SK-N-SH (cell line): Measurements from ENCODE around the gene WDR86. TPM values are rescaled to one million over a fixed set of nuclear protein-coding genes. Genes with fewer than 3 reads are reported as not detected.

ENCODE experiments used
- CTCF ChIA-PET: fragments of 300-600, 350-600 bp; formaldehyde crosslinking; extraction: SDS; loops from one replicate; lab custom pipeline; 2021; lab: Yijun Ruan, JAX
- POLR2A ChIA-PET: fragments of 350-600 bp; sonication (Branson Sonifier 250); formaldehyde crosslinking; extraction: SDS; loops from one replicate; lab custom pipeline; 2020; ENCODE audit warnings: antibody characterized with exemption, inconsistent platforms; lab: Yijun Ruan, JAX
- DNase-seq: peaks from one replicate; pipeline ENCODE4 v3.0.0; 2012
- H2AFZ ChIP-seq: fragments of 200-600 bp; sonication (generic); 2 replicates; pipeline ENCODE4 v1.8.1; 2016; ENCODE audit warnings: antibody characterized with exemption, mild to moderate bottlenecking, low read depth
- H3F3A ChIP-seq: fragments of 200-600 bp; sonication (generic); replicated peaks from 2 replicates; pipeline ENCODE3; 2016; ENCODE audit warnings: antibody characterized with exemption, mild to moderate bottlenecking; ENCODE audit not compliant: insufficient read depth
- H3K27ac ChIP-seq, 2 experiments: fragments of 200-500 bp in 1 of 2; fragments of 200-600 bp in 1 of 2; sonication (Bioruptor generic) in 1 of 2; sonication (generic), shearing (Covaris generic) in 1 of 2; 2 replicates each; pipeline versions ENCODE4 v1.5.1 to v1.6.1; 2014 to 2016; ENCODE audit warnings: low read depth in 2 of 2, inconsistent platforms in 1 of 2, low read length in 1 of 2, mild to moderate bottlenecking in 1 of 2, mixed read lengths in 1 of 2
- H3K27me3 ChIP-seq: fragments of 200-600 bp; sonication (generic), shearing (Covaris generic); 2 replicates; pipeline ENCODE4 v1.6.1; 2016; ENCODE audit warnings: mixed run types; ENCODE audit not compliant: insufficient read depth
- H3K36me3 ChIP-seq, 2 experiments: fragments of 200-500 bp in 1 of 2; fragments of 200-600 bp in 1 of 2; sonication (Bioruptor generic) in 1 of 2; sonication (generic) in 1 of 2; replicated peaks in 1 of 2; 2 replicates each; pipeline versions ENCODE3 to v1.5.1; 2014 to 2016; ENCODE audit warnings: low read length in 1 of 2, mild to moderate bottlenecking in 1 of 2; ENCODE audit not compliant: insufficient read depth in 2 of 2, control insufficient read depth in 1 of 2
- H3K4me1 ChIP-seq, 2 experiments: fragments of 200-500 bp in 1 of 2; fragments of 200-600 bp in 1 of 2; sonication (Bioruptor generic) in 1 of 2; sonication (generic), shearing (Covaris generic) in 1 of 2; 2 replicates each; pipeline versions ENCODE4 v1.5.1 to v1.6.1; 2014 to 2016; ENCODE audit warnings: low read depth in 1 of 2, low read length in 1 of 2, mixed run types in 1 of 2; ENCODE audit not compliant: insufficient read depth in 2 of 2, control insufficient read depth in 1 of 2
- H3K4me2 ChIP-seq: fragments of 200-600 bp; sonication (generic), shearing (Covaris generic); 2 replicates; pipeline ENCODE4 v1.6.1; 2017; ENCODE audit warnings: mixed run types
- H3K4me3 ChIP-seq, 2 experiments: fragments of 200-500 bp in 1 of 2; fragments of 200-600 bp in 1 of 2; sonication (Bioruptor generic) in 1 of 2; sonication (generic), shearing (Covaris generic) in 1 of 2; 2 replicates each; pipeline versions ENCODE4 v1.5.1 to v1.8.1; 2014 to 2016; ENCODE audit warnings: low read depth in 2 of 2, inconsistent platforms in 1 of 2, low read length in 1 of 2, mild to moderate bottlenecking in 1 of 2, mixed read lengths in 1 of 2, moderate library complexity in 1 of 2
- H3K79me2 ChIP-seq: fragments of 200-600 bp; sonication (generic); 2 replicates; pipeline ENCODE4 v1.8.1; 2017; ENCODE audit warnings: mild to moderate bottlenecking; ENCODE audit not compliant: insufficient read depth
- H3K9ac ChIP-seq: fragments of 200-600 bp; sonication (generic); 2 replicates; pipeline ENCODE4 v1.6.1; 2017; ENCODE audit warnings: mixed run types
- H3K9me2 ChIP-seq: fragments of 200-600 bp; sonication (generic); 2 replicates; pipeline ENCODE4 v1.6.1; 2017; ENCODE audit warnings: mixed run types
- H3K9me3 ChIP-seq: fragments of 200-600 bp; sonication (generic); 2 replicates; pipeline ENCODE4 v1.6.1; 2017; ENCODE audit warnings: mixed run types, mild to moderate bottlenecking, moderate library complexity
- H4K20me1 ChIP-seq: fragments of 200-600 bp; sonication (generic); 2 replicates; pipeline ENCODE4 v1.6.1; 2017; ENCODE audit warnings: mild to moderate bottlenecking, mixed run types; ENCODE audit not compliant: insufficient read depth
- CHD2 ChIP-seq: fragments of 150-350 bp; IDR thresholded peaks from 2 replicates; pipeline ENCODE4 v1.6.1; 2018; ENCODE audit warnings: low read length; ENCODE audit not compliant: partially characterized antibody
- EP300 ChIP-seq, 2 experiments: IDR thresholded peaks; 2 replicates each; pipeline versions ENCODE4 v1.4.0 to v1.6.1; 2012; ENCODE audit warnings: borderline replicate concordance in 1 of 2, low read depth in 1 of 2, low read length in 1 of 2
- FOSL2 ChIP-seq: IDR thresholded peaks from 2 replicates; pipeline ENCODE4 v1.4.0; 2012; ENCODE audit warnings: low read depth, mild to moderate bottlenecking, moderate library complexity, borderline replicate concordance
- FOXM1 ChIP-seq: IDR thresholded peaks from 2 replicates; pipeline ENCODE4 v1.4.0; 2012; ENCODE audit warnings: low read depth, mild to moderate bottlenecking
- GABPA ChIP-seq: IDR thresholded peaks from 2 replicates; pipeline ENCODE4 v1.4.0; 2012; ENCODE audit warnings: low read depth, mild to moderate bottlenecking
- MEF2A ChIP-seq: IDR thresholded peaks from 2 replicates; pipeline ENCODE4 v1.4.0; 2012; ENCODE audit warnings: low read depth, borderline replicate concordance
- NFIC ChIP-seq: IDR thresholded peaks from 2 replicates; pipeline ENCODE4 v1.4.0; 2012; ENCODE audit warnings: borderline replicate concordance
- NRF1 ChIP-seq: IDR thresholded peaks from 2 replicates; pipeline ENCODE4 v1.6.1; 2012; ENCODE audit warnings: low read depth, mild to moderate bottlenecking, low read length
- RFX5 ChIP-seq: IDR thresholded peaks from 2 replicates; pipeline ENCODE4 v1.6.1; 2012; ENCODE audit warnings: mild to moderate bottlenecking, improper control_type of control experiment, low read length
- SMC3 ChIP-seq: IDR thresholded peaks from 2 replicates; pipeline ENCODE4 v1.6.1; 2012; ENCODE audit warnings: low read depth, low read length, improper control_type of control experiment
- TAF1 ChIP-seq: IDR thresholded peaks from 2 replicates; pipeline ENCODE4 v1.6.1; 2012; ENCODE audit warnings: low read depth, mild to moderate bottlenecking, low read length, moderate library complexity, borderline replicate concordance
- TCF12 ChIP-seq: IDR thresholded peaks from 2 replicates; pipeline ENCODE4 v1.4.0; 2012
- TEAD4 ChIP-seq: IDR thresholded peaks from 2 replicates; pipeline ENCODE4 v1.4.0; 2012; ENCODE audit warnings: mild to moderate bottlenecking, borderline replicate concordance; ENCODE audit not compliant: insufficient read depth
- WGBS: methylation state at CpG from one replicate; pipeline ENCODE4 v1.1.6; 2017; ENCODE audit warnings: low lambda C conversion rate; 5-methylcytosine and 5-hydroxymethylcytosine counted together
- polyA plus RNA-seq, 3 experiments: library from polyadenylated mRNA; depleted of rRNA; stranded (reverse); fragments of >200 nt; gene quantifications; 2 replicates each; pipeline ENCODE4 v1.2.3, GENCODE V29; 2012
- TF ChIP-seq, protein P1 (sequence below): fragments of 200-600 bp; sonication (generic); IDR thresholded peaks from 2 replicates; pipeline ENCODE4 v1.6.1; 2017; ENCODE audit warnings: antibody characterized with exemption, mild to moderate bottlenecking, moderate library complexity
- TF ChIP-seq, protein P2 (sequence below): fragments of 150-350 bp; IDR thresholded peaks from 2 replicates; pipeline ENCODE4 v1.6.1; 2017; ENCODE audit warnings: antibody characterized with exemption, low read length, low read depth, borderline replicate concordance
- TF ChIP-seq, protein P3 (sequence below): fragments of 150-350 bp; IDR thresholded peaks from 2 replicates; pipeline ENCODE4 v1.6.1; 2016; ENCODE audit warnings: mild to moderate bottlenecking, low read depth, low read length

WDR86 gene
- polyA plus RNA-seq, 1 of the 3 experiments (the other 2 are of a cell fraction): 1.0 TPM

DNA sequence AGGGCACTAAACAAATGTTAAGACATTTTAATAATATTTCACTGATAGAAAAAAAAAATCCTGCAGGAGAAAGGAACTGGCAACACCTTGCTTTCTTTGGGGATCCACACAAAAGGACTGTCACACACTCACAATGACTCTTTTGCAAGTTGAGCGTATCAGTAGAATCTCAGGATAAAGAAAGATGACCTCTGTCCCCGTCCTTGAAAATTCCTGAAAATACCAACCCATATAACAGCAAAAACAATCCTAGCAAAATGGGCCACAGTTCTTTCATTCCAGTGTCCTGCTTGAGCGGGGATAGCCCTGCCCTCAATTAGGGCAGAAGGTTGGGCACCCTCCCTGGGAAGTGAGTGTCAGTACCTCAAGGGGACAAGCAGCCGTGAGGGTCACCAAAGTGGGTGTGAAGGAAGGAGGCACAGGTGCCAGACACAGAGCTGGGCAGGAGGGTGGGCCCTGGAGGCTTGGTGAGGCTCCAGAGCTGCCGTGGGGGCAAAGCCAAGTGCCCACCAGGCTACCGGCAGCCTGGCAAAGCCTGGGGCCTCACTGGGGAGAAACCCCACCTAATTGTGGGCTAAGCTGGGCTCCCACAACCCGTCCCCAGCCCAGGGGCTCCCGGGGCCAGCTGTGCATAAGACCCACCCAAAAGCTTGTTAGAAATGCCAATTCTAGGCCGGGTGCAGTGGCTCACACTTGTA, 2.8 kb downstream of the WDR86 start:
- Histone ChIP-seq H3K4me2 (no peak overlapping the region), H3K9me2 (no peaks in the 10 kb centered on the region), H3K4me1 (peaks cover 0 to 21% of the 10 kb centered on the region in 2 experiments; a peak in 2 of 4 replicates), H3K9ac (no peak overlapping the region), H3K27ac (no peak overlapping the region), H3K36me3 (no peaks in the 10 kb centered on the region), H3K4me3 (no peak overlapping the region), H4K20me1 (no peaks in the 10 kb centered on the region), H3K9me3 (no peaks in the 10 kb centered on the region), H2AFZ (no peak overlapping the region), H3K79me2 (no peaks in the 10 kb centered on the region), H3F3A (no peaks in the 10 kb centered on the region), H3K27me3 (peaks cover 39% of the 10 kb centered on the region)
- TF ChIP-seq FOSL2 (no peak), TAF1 (no peak), CHD2 (no peak), EP300 (IDR thresholded peaks at IDR 0.05; ENCODE audit: borderline replicate concordance in 1 of 2, low read depth in 1 of 2, low read length in 1 of 2) (no peak), TCF12 (no peak), NRF1 (no peak)
- TF ChIP-seq, protein P1, sequence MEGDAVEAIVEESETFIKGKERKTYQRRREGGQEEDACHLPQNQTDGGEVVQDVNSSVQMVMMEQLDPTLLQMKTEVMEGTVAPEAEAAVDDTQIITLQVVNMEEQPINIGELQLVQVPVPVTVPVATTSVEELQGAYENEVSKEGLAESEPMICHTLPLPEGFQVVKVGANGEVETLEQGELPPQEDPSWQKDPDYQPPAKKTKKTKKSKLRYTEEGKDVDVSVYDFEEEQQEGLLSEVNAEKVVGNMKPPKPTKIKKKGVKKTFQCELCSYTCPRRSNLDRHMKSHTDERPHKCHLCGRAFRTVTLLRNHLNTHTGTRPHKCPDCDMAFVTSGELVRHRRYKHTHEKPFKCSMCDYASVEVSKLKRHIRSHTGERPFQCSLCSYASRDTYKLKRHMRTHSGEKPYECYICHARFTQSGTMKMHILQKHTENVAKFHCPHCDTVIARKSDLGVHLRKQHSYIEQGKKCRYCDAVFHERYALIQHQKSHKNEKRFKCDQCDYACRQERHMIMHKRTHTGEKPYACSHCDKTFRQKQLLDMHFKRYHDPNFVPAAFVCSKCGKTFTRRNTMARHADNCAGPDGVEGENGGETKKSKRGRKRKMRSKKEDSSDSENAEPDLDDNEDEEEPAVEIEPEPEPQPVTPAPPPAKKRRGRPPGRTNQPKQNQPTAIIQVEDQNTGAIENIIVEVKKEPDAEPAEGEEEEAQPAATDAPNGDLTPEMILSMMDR: no peak
- TF ChIP-seq, protein P2, sequence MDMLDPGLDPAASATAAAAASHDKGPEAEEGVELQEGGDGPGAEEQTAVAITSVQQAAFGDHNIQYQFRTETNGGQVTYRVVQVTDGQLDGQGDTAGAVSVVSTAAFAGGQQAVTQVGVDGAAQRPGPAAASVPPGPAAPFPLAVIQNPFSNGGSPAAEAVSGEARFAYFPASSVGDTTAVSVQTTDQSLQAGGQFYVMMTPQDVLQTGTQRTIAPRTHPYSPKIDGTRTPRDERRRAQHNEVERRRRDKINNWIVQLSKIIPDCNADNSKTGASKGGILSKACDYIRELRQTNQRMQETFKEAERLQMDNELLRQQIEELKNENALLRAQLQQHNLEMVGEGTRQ: no peak
- DNase-seq: no peak
- POLR2A ChIA-PET: no interaction called here
- WGBS: 77% methylated on average over 7 of the region's 9 CpGs
- CTCF ChIA-PET: no interaction called here

DNA sequence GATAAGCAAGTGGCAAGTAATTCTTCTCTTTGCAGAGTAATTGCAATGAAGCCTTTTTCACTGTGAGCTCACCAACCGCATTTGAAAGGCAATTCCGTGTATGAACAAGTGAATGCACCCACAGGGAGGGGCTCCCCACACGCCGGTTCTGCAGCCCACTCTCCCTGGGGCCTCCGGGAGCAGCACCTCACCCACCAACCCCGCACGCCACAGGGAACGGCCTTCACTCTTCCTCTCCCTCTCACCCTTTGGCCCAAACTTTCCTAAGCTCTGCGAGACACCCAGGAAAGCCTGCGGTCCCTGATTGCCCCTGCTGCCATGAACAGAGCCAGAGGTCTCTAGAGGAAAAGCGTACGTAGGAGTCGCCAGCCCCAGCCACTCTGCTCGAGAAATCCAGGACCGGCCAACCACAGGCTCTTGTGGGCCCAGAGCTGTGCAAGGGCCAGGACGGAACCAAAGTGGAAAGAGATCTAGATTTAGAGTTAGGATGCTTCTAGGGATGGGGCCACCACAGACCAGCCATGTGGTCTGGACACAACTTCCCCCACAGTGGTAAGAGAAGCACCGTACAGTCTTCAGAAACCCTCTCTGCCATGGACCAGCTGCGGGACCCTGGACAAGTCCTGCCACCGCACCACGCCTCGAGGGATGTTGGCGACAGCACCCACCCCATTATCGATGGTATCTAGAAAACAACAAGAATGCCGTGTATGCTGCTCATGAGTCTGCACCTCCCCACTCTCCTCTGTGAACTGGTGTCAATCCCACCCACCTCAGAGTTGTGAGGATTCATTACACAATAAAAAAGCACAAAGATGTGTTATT, 3.6 kb downstream of the WDR86 start:
- ChIA-PET CTCF (interaction anchor here (1.0 to 2.1 kb wide), 3 partner anchors 35 to 162 kb away, joined by 3 to 8 read pairs (median 6); no protein-coding TSS in a partner anchor), POLR2A (no interaction called here)
- Histone ChIP-seq H3K9me3 (no peaks in the 10 kb centered on the region), H3K4me2 (no peak overlapping the region), H2AFZ (no peak overlapping the region), H3K36me3 (no peaks in the 10 kb centered on the region), H4K20me1 (no peaks in the 10 kb centered on the region), H3K79me2 (no peaks in the 10 kb centered on the region), H3F3A (no peaks in the 10 kb centered on the region), H3K27me3 (peaks cover 31% of the 10 kb centered on the region), H3K4me3 (no peak overlapping the region), H3K9me2 (no peaks in the 10 kb centered on the region), H3K27ac (no peak overlapping the region), H3K4me1 (peaks cover 0 to 19% of the 10 kb centered on the region in 2 experiments; a peak in 2 of 4 replicates), H3K9ac (no peak overlapping the region)
- 85% methylated on average over 24 of the region's 24 CpGs for WGBS
- TF ChIP-seq NFIC (no peak), MEF2A (no peak), FOXM1 (no peak), SMC3 (no peak), RFX5 (no peak), TEAD4 (no peak), GABPA (no peak)
- TF ChIP-seq, protein P3, sequence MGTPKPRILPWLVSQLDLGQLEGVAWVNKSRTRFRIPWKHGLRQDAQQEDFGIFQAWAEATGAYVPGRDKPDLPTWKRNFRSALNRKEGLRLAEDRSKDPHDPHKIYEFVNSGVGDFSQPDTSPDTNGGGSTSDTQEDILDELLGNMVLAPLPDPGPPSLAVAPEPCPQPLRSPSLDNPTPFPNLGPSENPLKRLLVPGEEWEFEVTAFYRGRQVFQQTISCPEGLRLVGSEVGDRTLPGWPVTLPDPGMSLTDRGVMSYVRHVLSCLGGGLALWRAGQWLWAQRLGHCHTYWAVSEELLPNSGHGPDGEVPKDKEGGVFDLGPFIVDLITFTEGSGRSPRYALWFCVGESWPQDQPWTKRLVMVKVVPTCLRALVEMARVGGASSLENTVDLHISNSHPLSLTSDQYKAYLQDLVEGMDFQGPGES: no peak
- DNase-seq: peak; percentile 30
